Activated CD8-positive, alpha-beta memory T cell treated with anti-CD3 and anti-CD28 coated beads for 36 hours (primary cell): ENCODE results near the gene MACROD2. TPM values are rescaled to one million over a fixed set of nuclear protein-coding genes. Genes with fewer than 3 reads are reported as not detected.
"Not testable (repeated sequence)": the region's sequence is repeated elsewhere in the genome, so short reads cannot be mapped to it uniquely, and the experiment has no call there.

Experiments
- CTCF ChIA-PET: fragments of 350-600 bp; sonication (Branson Sonifier 250); formaldehyde crosslinking; loops from one replicate; lab custom pipeline; 2021; ENCODE audit warnings: antibody characterized with exemption; lab: Charles Lee
- POLR2A ChIA-PET: fragments of 350-600 bp; sonication (Branson Sonifier 250); formaldehyde crosslinking; loops from one replicate; lab custom pipeline; 2021; ENCODE audit warnings: antibody characterized with exemption; lab: Charles Lee
- total RNA-seq, 2 experiments: library from RNA; stranded (reverse); gene quantifications; one replicate each; pipeline ENCODE4 v1.2.3, GENCODE V29; 2021

The MACROD2 gene
- total RNA-seq, 2 experiments from 2014 or later, result not detected

GRCh38 chr20:14996883-14997672, 1001.8 kb downstream of the MACROD2 start:
- POLR2A ChIA-PET, result no interaction called here

DNA sequence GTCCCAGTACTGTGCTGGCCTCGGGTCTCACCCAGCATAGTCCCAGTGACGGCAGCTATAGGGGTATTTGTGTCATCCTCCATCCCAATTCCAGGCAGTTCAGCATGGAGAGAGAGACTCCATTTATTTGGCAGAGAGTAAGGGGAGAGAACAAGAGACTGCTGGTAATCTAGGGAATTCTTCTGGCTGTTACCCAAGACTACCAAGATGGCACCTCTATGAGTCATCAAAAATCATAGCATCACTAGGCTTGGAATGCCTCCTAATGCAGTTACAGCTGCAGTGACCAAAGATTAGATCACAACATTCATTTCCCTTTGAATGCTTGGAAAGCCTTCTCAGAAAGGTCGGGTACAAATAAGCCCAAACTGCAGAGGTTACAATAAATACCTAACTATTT, 1002.5 kb downstream of the MACROD2 start:
- POLR2A ChIA-PET, result no interaction called here
- CTCF ChIA-PET, result no interaction called here

More at GRCh38 chr20:14996883-14997672, 1001.8 kb downstream of the MACROD2 start:
- CTCF ChIA-PET, result no interaction called here

GRCh38 chr20:15005300-15005986, 1010.1 kb downstream of the MACROD2 start:
- ChIA-PET CTCF (interaction anchor here (1.0 kb wide), 1 partner anchor 98 kb away, joined by 3 read pairs; no protein-coding TSS in a partner anchor), POLR2A (no interaction called here)

DNA sequence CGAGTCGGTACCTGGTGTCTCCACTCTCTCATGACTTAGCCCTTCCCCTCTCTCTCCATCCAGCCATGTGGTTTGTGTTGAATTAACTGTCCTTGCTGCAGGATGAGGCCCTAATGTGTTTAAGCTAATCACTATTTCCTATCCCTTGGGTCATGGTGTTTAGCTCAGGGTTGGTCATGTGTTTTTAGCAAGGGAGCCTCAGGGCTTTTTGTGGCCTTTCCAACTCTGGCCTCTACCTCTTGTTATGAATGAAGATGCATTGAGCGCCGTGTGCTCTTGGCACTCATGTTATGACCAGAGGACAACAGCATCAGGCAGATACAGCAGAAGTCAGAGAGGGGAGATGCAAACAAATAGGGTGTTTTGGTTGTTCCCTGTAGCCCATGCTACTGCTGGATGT, 1016.3 kb downstream of the MACROD2 start:
- POLR2A ChIA-PET, result no interaction called here
- CTCF ChIA-PET, result no interaction called here

DNA sequence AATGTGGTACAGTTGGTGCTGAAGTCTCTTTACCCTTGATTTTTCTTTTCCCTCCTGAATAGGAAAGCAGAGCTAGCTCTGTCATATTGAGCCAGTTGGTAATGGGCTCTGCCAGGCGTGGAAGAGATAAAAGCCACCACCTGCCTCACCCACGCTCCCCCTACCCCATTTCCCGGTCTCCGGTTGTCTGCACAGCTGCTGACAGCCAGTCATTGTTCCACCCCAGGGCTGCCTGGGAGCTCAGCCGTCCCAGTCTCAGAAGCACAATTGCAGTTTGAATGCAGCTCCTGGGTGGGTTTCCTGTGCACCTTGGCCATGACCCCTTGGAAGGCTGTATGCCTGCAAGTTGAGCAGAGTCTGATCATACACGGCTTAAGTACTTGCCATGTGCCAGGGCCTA, 1017.2 kb downstream of the MACROD2 start:
- ChIA-PET CTCF (no interaction called here), POLR2A (no interaction called here)

GRCh38 chr20:15016875-15017274, 1021.6 kb downstream of the MACROD2 start:
- POLR2A ChIA-PET, CTCF ChIA-PET: not testable (repeated sequence)

GRCh38 chr20:15018966-15019365, 1023.6 kb downstream of the MACROD2 start:
- POLR2A ChIA-PET, result no interaction called here
- CTCF ChIA-PET, result no interaction called here

DNA sequence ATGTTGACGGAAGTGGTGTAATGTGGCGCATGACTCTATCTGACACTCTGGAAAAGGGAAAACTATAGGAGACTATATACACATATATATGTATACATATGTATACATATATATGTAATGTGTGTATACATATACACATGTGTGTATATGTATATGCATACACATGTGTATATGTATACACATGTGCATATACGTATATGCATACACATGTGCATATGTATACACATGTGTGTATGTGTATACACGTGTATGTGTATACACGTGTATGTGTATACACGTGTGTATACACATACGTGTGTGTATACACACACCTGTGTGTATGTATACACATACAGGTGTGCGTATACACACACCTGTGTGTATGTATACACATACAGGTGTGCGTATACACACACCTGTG, 1025.5 kb downstream of the MACROD2 start:
- POLR2A ChIA-PET, result no interaction called here
- CTCF ChIA-PET, result no interaction called here

DNA sequence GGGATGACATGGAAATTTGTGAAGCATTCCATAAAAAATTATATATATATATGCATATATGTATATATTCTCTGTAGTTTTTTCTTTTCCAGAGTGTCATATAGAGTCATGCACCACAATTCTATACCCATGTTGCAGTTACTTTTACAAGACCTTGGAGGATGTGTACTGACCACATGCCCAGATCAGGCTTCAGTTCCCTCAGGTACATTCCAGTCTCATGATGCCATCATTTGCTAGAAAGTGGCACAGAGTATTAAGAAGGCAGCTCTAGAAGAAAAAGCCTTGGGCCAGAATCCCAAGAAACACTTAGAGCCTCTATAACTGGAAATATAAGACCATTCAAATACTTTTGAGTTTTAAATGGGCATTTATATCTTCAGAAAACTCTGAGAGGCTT, 1027.6 kb downstream of the MACROD2 start:
- ChIA-PET CTCF (no interaction called here), POLR2A (no interaction called here)

- ChIA-PET CTCF (no interaction called here), POLR2A (no interaction called here)
Measured at GRCh38 chr20:15026759-15027158, 1031.4 kb downstream of the MACROD2 start.

DNA sequence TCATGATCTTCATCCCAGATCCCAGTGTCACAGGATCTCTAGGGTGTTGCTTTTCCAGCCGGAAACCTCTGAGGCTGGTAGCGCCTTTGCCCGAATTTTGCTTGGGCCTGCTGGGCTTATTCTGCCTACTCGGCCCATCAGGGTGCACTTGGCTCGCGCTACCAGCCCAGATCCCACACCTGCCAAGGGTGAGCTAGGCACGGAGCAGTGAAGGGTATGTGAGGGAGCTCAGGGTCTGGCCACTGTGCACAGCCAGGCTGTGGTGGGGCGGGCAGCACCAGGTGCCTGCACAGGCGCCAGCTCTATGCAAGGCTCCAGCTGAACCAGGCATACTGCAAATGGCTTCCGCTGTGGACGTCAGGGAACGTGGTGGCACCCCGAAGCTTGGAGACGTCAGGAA, 1035.5 kb downstream of the MACROD2 start:
- CTCF ChIA-PET, result no interaction called here
- POLR2A ChIA-PET, result no interaction called here

DNA sequence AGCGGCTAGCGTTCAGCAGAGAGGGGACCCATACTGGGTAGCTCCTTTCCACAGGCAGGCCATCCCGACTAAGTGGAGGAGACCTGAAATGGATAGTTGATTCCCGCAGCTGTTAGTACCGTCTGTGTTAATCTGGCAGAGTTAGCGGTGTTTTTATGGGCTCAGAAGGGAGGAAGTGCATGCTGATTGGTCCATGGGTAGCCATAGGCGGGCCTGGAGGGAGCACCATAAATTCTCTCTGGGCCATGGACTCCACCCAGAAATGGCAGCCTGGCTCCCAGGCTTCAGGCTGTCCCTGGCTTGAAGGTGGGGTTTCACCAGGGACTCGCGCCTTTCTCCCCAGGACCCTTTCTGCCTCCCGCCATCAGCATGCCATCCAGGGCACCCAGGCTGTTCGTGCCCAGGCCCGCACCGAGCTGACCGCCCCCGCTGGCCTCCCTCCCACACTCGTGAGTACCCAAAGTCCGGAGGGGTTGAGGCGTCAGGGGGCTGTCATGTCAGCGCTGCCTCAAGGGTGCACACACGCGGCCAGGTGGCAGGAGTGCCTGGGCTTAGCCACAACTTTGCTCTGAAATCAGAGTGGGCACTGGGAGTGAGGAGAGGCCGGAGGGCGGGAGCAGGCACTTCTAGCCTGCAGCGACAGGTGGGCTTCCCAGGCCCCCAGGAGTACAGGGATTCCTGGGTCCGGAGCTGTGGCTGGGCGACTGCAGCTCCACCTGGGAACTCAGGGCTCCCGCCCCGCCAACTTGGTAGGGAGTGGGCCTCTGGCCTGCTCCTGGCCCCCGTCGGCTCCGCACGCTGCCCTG, 1036.4 kb downstream of the MACROD2 start:
- CTCF ChIA-PET, result no interaction called here
- POLR2A ChIA-PET, result no interaction called here

DNA sequence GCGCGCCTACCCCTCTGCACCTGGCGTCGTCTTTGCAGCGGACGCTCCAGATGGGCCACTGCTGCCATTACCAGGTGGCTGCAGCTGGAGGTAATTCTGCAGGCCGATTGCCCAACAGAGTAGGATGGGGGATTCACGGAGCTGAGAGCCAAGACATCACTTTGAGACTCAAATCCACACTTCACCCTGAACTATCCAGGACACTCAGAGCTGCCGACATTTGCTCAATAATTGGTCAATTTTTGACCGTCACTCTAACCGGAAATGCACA, 1037.0 kb downstream of the MACROD2 start:
- CTCF ChIA-PET, result no interaction called here
- POLR2A ChIA-PET, result no interaction called here

GRCh38 chr20:15033269-15033668, 1038.0 kb downstream of the MACROD2 start:
- CTCF ChIA-PET, result no interaction called here

DNA sequence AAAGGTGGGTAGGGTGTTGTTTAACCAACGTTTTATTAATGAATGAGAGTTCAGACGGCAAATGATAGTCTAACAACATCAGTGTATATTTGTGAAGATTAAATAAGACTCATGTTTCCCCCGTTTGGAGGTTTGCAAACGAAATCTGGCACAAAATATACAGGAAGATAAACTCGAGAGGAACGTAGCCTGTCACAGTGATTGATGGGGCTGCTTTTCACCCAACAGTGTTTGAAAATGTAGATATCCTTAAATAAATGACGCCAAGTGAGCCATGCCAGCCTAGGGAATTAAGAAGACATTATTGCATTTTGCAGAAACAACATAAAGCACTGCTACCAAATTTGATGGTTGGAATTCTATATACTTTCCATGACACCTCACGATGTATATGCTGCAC, 1038.6 kb downstream of the MACROD2 start:
- ChIA-PET POLR2A (no interaction called here), CTCF (no interaction called here)

More at GRCh38 chr20:15033269-15033668, 1038.0 kb downstream of the MACROD2 start:
- POLR2A ChIA-PET, result no interaction called here

- POLR2A ChIA-PET, result no interaction called here
- CTCF ChIA-PET, result no interaction called here
Measured at GRCh38 chr20:15036948-15037347, 1041.6 kb downstream of the MACROD2 start.

DNA sequence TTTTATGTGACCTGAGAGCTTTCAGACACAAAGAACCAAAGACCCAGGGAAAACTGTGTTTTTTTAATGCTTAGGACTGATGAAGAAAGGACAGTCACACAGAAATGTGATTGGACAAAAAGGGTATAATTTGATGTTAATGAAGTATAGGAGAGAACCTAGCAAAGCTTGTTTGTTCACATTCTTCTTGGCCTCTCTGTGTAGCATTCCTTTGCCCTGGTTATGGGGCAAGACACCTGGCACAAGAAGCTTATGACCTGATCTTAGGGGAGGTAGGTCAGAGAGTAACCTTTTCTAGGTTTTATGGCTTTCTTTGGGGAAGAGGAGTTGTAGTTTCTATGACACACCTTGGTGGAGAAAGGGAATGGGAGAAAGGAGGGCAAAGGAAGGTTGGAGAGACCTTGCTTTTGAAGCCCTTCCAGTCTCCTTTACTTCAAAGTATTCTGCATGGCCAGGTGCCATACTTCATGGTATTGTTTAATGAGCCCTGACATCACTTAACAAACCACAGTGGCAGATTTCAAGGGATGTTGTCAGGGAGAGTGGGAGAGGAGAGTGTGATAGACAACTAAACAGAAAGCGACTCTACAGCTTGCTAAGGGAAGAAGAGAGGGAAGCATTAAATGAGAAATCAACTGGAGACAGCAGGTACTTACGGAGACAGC, 1043.9 kb downstream of the MACROD2 start:
- CTCF ChIA-PET, result no interaction called here
- POLR2A ChIA-PET, result no interaction called here

DNA sequence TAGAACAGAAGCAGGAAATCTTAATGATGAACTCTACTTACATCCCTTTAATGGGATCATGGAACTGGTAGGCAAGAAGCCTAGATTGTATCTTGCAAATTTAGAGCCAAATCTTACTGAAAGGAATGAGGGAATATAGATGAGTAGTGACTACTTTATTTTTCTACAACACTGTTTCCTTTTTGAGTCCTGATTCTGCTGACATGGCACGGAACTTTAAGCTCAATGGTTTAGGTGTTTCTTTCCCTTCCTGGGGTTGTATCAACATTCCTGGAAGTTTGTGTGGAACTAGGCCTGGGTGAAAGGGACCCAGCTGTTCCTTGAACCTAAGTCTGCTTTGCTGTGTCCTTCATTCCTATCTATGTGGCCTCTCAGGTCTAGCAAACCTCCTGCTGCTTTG, 1047.4 kb downstream of the MACROD2 start:
- POLR2A ChIA-PET, result no interaction called here
- CTCF ChIA-PET, result no interaction called here

DNA sequence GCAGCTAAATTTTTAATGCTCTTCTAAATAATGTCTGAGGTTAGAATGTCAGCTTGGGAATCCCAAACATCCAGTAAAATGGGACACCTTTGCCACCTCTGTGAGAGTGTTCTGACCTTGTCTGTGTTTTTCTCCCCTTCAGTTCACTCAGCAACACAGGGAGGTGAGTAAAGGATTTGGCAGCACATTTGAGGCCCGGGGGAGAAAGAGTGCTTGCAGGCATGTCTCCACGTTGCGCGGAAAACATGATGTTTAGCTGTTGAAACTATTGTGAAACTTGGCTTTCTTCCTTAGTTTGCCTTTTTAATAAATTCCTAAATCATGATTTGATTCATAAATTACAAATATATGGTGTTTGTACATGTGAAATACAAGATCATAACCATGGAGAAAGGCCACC, 1049.9 kb downstream of the MACROD2 start:
- ChIA-PET POLR2A (no interaction called here), CTCF (no interaction called here)

DNA sequence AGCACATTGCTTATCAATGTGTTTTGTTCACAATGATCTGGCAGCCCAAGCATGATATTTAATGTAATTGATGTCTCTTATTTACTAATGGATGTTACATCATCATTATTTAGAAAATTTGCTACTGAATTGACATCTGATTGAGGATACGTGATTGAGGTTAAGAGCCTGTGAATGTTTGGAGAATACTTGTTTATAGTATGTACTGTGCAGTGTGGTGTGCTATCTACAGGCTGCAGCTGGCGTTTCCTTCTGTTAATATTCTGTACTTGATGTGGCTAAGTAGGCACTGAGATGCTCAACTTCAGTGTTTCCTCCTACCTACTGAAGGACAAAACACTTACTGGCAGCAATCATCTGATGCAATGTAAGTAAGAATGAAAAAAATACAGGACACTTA, 1051.7 kb downstream of the MACROD2 start:
- ChIA-PET CTCF (no interaction called here), POLR2A (no interaction called here)
